H1 (cell line): ENCODE measurements around the gene CAMTA1. TPM values are rescaled to one million over a fixed set of nuclear protein-coding genes. Genes with fewer than 3 reads are reported as not detected.
A peak's percentile ranks its signal among the peaks of the same experiment; 100 is the strongest.

Experiments used
- CTCF ChIP-seq, 3 experiments: IDR thresholded peaks; 1 replicate in 2 of 3; 2 replicates in 1 of 3; pipeline versions ENCODE4 v1.5.1 to v1.6.1; 2011; ENCODE audit warnings: low read length in 3 of 3, mild to moderate bottlenecking in 3 of 3, inconsistent platforms in 2 of 3, low read depth in 1 of 3, moderate library complexity in 1 of 3; ENCODE audit not compliant: insufficient read depth in 1 of 3; ENCODE audit errors: control extremely low read depth in 1 of 3
- JUN ChIP-seq: IDR thresholded peaks from 2 replicates; pipeline ENCODE4 v1.6.1; 2011; ENCODE audit warnings: low read depth, mild to moderate bottlenecking, improper control_type of control experiment, low read length
- JUND ChIP-seq: IDR thresholded peaks from 2 replicates; pipeline ENCODE4 v1.6.1; 2011; ENCODE audit warnings: mild to moderate bottlenecking, improper control_type of control experiment, low read length
- NANOG ChIP-seq: IDR thresholded peaks from 2 replicates; pipeline ENCODE4 v1.6.1; 2011; ENCODE audit warnings: low read length, low read depth, mild to moderate bottlenecking, inconsistent platforms; ENCODE audit not compliant: insufficient read depth, poor library complexity, severe bottlenecking
- PHF8 ChIP-seq: fragments of 200-600 bp; sonication (generic); conservative IDR thresholded peaks from 2 replicates; pipeline ENCODE4 v1.7.1; 2012; ENCODE audit warnings: low read depth, mild to moderate bottlenecking, inconsistent platforms, low read length, moderate library complexity
- RFX5 ChIP-seq: IDR thresholded peaks from 2 replicates; pipeline ENCODE4 v1.6.1; 2011; ENCODE audit warnings: low read depth, low read length, improper control_type of control experiment, borderline replicate concordance
- TEAD4 ChIP-seq: IDR thresholded peaks from 2 replicates; pipeline ENCODE4 v1.6.1; 2012; ENCODE audit warnings: low read depth, low read length, inconsistent platforms, mixed read lengths
- polyA plus RNA-seq, 7 experiments: library from polyadenylated mRNA; depleted of rRNA in 3 of 7; stranded (reverse) in 5 of 7; unstranded in 2 of 7; fragments of >200 nt in 5 of 7; fragments of 200-250 nt in 2 of 7; gene quantifications; 1 replicate in 5 of 7; 2 replicates in 1 of 7; 4 replicates in 1 of 7; pipeline versions ENCODE4 v1.2.1 to v1.2.3, GENCODE V29; 2011 to 2013; ENCODE audit warnings: missing spikeins in 2 of 7, mixed read lengths in 2 of 7
- total RNA-seq: library from RNA; stranded (reverse); fragmentation: NEBNext Ultra II Directional; extraction: Animal tissue kit (Norgen Biotek cat#: 25700); gene quantifications from 2 replicates; pipeline ENCODE4 v1.2.1, GENCODE V29; 2021
- TF ChIP-seq, protein P1 (sequence below): IDR thresholded peaks from 2 replicates; pipeline ENCODE4 v1.6.1; 2012; ENCODE audit warnings: inconsistent platforms

Gene CAMTA1
- total and polyA plus RNA-seq, 2 of the 8 experiments (the other 6 are each of a cell fraction or from before 2014, with no cell fraction given) = 65.0 to 119 TPM

DNA sequence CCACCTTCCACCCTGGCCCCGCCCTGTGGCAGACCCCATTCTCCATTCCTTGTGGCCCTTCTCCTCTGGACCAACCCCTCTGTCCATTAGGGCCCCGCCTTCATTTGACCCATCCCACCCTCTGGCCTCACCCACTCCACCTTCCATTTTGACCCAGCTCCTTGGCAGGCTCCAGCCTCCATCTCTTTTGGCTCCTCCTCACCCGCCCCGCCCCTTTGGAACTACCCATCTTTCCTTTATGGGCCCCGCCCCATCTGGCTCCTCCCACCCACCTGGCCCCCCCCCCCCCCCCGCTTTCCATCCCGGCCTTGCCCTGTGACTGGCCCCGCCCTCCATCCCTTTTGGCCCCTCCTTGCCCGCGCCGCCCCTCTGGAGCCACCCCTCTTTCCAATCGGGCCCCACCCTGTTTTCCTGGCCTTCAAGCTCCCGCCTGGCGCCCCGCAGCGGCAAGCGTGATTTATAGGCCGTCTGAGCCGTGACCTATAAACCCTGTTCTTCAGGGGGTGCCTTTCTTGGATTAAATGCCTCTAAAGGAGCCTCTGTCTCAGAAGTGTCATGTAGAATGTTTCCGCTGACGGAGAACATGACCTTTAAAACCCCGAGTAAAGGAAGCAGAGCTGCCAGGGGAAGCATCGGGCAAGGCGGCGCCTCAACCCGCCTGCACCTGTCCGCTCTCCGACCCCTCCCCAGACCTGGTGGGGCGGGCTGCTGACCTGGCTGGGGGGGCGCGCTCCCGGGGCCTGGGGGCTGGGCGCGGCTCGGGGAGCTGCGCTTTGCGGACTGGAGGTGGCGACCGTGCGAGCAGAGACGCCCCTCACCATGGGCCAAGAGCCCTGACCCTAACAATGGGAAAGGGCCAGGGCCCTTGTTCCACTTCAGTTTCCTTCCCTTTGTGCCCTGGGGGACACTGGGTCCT is 178.0 kb downstream of the CAMTA1 start (continued):
- no peak for TF ChIP-seq JUND
- no peak for TF ChIP-seq JUN
- TF ChIP-seq CTCF (IDR thresholded peaks at IDR 0.05; ENCODE audit: control extremely low read depth in 1 of 3, insufficient read depth in 1 of 3, low read depth in 1 of 3, low read length in 3 of 3) = peak in 2 of 3 experiments; percentile 22 to 23; a peak in 3 of 4 replicates
- TF ChIP-seq, protein P1, sequence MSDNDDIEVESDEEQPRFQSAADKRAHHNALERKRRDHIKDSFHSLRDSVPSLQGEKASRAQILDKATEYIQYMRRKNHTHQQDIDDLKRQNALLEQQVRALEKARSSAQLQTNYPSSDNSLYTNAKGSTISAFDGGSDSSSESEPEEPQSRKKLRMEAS = no peak
- no peak for TF ChIP-seq RFX5
- TF ChIP-seq PHF8 = no peak
- no peak for TF ChIP-seq TEAD4
- TF ChIP-seq NANOG = no peak
